HG03565 (cell line): ENCODE results near the gene HSPD1.

ENCODE experiments used
- ATAC-seq: cut with Tn5 transposase; IDR thresholded peaks from one replicate; pipeline ENCODE4 v1.9.1; 2021; ENCODE audit warnings: mild to moderate bottlenecking, moderate library complexity; ENCODE audit not compliant: unreplicated experiment

HSPD1 gene

GRCh38 chr2:197442857-197443256 is 56.8 kb downstream of the HSPD1 start:
- no peak for ATAC-seq

DNA sequence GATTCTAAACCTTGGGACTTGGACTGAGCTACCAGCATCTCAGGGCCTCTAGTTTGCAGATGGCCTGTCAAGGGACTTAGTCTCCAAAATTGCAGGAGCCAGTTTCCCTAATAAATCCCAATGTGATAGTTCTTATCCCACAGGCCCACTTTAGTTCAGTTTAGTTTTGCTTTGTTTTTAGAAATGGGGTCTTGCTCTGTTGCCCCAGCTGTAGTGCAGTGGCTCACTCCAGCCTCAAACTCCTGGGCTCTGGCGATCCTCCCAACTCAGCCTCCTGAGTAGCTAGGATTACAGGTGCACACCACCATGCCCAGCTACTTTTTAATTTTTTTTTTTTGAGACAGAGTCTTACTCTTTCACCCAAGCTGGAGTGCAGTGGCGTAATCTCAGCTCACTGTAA is 62.3 kb downstream of the HSPD1 start:
- ATAC-seq, result no peak
